Thyroid gland (tissue), 4 donors: ENCODE measurements around the gene SRF. TPM values are rescaled to one million over a fixed set of nuclear protein-coding genes. Genes with fewer than 3 reads are reported as not detected.
A peak's percentile ranks its signal among the peaks of the same experiment; 100 is the strongest.

ENCODE experiments used
- DNase-seq, 2 donors: peaks; one replicate each; pipeline ENCODE4 v3.0.0-alpha.2; 2019
- H3K27ac ChIP-seq, 3 donors: fragments of 200-600 bp; sonication (generic); 1 replicate in 2 of 3; 2 replicates in 1 of 3; pipeline ENCODE4 v1.5.1; 2016 to 2019; ENCODE audit warnings: mild to moderate bottlenecking in 1 of 3, moderate library complexity in 1 of 3
- H3K27me3 ChIP-seq: fragments of 200-600 bp; sonication (generic); one replicate; pipeline ENCODE4 v1.5.1; 2019
- H3K36me3 ChIP-seq, 2 donors: fragments of 200-600 bp; sonication (generic); one replicate each; pipeline ENCODE4 v1.5.1; 2016 to 2019
- H3K4me1 ChIP-seq, 2 donors: fragments of 200-600 bp; sonication (generic); one replicate each; pipeline ENCODE4 v1.5.1; 2017 to 2019
- H3K4me3 ChIP-seq, 3 donors: fragments of 200-600 bp; sonication (generic); replicated peaks in 1 of 3; 1 replicate in 2 of 3; 2 replicates in 1 of 3; pipeline ENCODE4 v1.5.1; 2016; ENCODE audit warnings: mild to moderate bottlenecking in 1 of 3
- H3K9me3 ChIP-seq: fragments of 200-600 bp; sonication (generic); one replicate; pipeline ENCODE4 v1.5.1; 2017
- POLR2A ChIP-seq, 2 donors: fragments of 450-650 bp; IDR thresholded peaks; one replicate each; pipeline ENCODE4 v1.6.1; 2017; ENCODE audit warnings: antibody characterized with exemption in 2 of 2, mild to moderate bottlenecking in 2 of 2, moderate library complexity in 1 of 2
- WGBS, 2 donors: methylation state at CpG; one replicate each; pipeline ENCODE4 v1.1.5; 2017; 5-methylcytosine and 5-hydroxymethylcytosine counted together
- intact Hi-C: fragments of 100-400 bp; cut with DNase I; formaldehyde crosslinking; loops from one replicate; pipeline ENCODE4 v1.15.1; 2023
- total RNA-seq, 4 donors: library from RNA; depleted of rRNA; stranded (reverse); fragments of >200 nt; gene quantifications; one replicate each; pipeline ENCODE4 v1.2.3, GENCODE V29; 2016
- TF ChIP-seq, protein P1 (sequence below), 6 experiments: fragments of 200-600 bp in 3 of 6; fragments of 450-650 bp in 3 of 6; sonication (generic) in 3 of 6; IDR thresholded peaks; one replicate each; pipeline ENCODE4 v1.5.1; 2016 to 2019; ENCODE audit warnings: antibody characterized with exemption in 6 of 6, mild to moderate bottlenecking in 2 of 6, inconsistent platforms in 1 of 6, moderate library complexity in 1 of 6

The SRF gene
- total RNA-seq, 4 donors from 2014 or later: 21.5 to 34.1 (median 22.6) TPM

DNA sequence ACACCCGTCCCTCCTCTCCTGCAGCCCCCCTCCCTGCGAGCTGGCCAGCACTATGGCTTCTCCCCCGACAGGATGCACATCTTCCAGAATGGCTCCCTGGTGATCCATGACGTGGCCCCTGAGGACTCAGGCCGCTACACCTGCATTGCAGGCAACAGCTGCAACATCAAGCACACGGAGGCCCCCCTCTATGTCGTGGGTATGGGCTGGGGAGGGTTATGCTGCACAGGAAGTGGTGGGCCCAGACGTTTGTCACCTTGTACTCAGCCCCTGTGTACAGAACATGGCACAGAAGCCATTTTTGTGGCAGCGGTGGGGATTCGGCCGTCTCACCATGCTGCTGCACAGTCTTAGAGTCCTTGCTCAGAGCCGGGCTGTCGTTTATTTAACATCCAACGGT is 29.0 kb upstream of the SRF start:
- Histone ChIP-seq H3K27me3 (no peaks in the 10 kb centered on the region), H3K36me3 (no peaks in the 10 kb centered on the region), H3K4me3 (no peak overlapping the region), H3K27ac (no peak overlapping the region), H3K9me3 (no peaks in the 10 kb centered on the region), H3K4me1 (peaks cover 3 to 7% of the 10 kb centered on the region in 2 donors)
- DNase-seq: no peak
- TF ChIP-seq, protein P1, sequence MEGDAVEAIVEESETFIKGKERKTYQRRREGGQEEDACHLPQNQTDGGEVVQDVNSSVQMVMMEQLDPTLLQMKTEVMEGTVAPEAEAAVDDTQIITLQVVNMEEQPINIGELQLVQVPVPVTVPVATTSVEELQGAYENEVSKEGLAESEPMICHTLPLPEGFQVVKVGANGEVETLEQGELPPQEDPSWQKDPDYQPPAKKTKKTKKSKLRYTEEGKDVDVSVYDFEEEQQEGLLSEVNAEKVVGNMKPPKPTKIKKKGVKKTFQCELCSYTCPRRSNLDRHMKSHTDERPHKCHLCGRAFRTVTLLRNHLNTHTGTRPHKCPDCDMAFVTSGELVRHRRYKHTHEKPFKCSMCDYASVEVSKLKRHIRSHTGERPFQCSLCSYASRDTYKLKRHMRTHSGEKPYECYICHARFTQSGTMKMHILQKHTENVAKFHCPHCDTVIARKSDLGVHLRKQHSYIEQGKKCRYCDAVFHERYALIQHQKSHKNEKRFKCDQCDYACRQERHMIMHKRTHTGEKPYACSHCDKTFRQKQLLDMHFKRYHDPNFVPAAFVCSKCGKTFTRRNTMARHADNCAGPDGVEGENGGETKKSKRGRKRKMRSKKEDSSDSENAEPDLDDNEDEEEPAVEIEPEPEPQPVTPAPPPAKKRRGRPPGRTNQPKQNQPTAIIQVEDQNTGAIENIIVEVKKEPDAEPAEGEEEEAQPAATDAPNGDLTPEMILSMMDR (IDR thresholded peaks at IDR 0.05): no peak
- TF ChIP-seq POLR2A (IDR thresholded peaks at IDR 0.05): no peak
- intact Hi-C loops: loop anchor here (5.0 kb wide), 2 partner anchors 70 to 240 kb away; no protein-coding TSS in a partner anchor
- WGBS, 2 donors: 79 to 86% methylated on average over 11 to 14 of the region's 14 CpGs

DNA sequence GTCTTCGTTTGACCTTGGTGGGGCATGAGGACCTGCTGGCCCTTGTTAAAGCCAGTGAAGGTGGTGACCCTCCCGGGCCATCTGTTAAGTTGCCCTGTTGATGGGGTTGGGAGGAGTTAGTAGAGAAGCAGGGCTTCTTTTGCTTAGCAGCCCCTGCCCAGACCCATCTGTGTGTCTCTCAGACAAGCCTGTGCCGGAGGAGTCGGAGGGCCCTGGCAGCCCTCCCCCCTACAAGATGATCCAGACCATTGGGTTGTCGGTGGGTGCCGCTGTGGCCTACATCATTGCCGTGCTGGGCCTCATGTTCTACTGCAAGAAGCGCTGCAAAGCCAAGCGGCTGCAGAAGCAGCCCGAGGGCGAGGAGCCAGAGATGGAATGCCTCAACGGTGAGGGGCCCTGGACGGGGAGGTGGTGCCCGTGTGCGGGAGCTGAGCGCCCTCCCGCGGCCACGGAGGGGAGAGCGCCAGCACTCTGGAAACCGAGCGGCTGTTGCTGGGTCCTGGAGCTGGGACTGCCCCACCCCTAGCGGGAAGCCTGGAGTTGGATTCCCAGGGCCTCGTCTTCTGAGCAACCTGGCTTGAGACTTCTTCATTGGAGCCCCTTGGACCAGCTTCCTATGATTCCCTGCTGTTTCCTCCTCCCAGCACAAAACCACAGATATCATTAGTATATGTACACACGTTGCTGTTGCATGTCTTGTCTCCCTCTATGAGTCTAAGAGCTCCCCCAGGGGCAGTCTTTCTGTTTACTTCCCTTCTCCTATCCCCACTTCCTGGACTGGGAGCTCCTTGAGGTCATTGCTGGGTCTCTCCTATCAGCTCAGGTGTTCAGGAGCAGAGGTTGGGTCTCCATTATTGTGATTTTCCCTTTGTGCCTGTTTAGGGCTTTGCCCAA is 27.6 kb upstream of the SRF start:
- Histone ChIP-seq H3K27me3 (no peaks in the 10 kb centered on the region), H3K9me3 (no peaks in the 10 kb centered on the region), H3K36me3 (no peaks in the 10 kb centered on the region), H3K27ac (no peak overlapping the region), H3K4me3 (no peak overlapping the region), H3K4me1 (peaks cover 3 to 7% of the 10 kb centered on the region in 2 donors)
- TF ChIP-seq POLR2A (IDR thresholded peaks at IDR 0.05): no peak
- TF ChIP-seq, protein P1 (IDR thresholded peaks at IDR 0.05): peak; percentile 84 to 99 (median 94)
- WGBS, 2 donors: 35 to 50% methylated on average over 3 to 9 of the region's 25 CpGs
- peak; percentile 92 to 94 for DNase-seq
- intact Hi-C loops: loop anchor here (5.0 kb wide), 2 partner anchors 71 to 241 kb away; no protein-coding TSS in a partner anchor

DNA sequence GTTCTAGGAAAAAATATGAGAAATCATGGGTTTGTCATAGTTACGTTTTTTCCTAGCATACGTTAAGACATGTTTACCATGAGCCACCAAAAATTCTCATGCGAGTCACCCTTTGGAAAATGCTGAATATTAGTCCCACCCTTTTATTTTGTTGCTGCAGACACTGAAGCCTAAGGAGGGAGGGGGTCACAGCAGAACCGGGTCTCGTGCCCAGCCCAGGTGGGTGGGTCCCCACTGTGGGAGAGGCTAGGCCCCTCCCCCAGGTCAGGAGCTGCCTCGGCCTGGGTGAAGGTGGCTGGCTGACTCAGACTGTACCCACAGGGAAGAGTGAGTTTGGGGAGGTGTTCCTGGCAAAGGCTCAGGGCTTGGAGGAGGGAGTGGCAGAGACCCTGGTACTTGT is 26.2 kb upstream of the SRF start:
- intact Hi-C loops: loop anchor here (5.0 kb wide), 3 partner anchors 73 to 243 kb away; no protein-coding TSS in a partner anchor
- DNase-seq: no peak
- Histone ChIP-seq H3K9me3 (no peaks in the 10 kb centered on the region), H3K36me3 (no peaks in the 10 kb centered on the region), H3K4me1 (peaks cover 3 to 8% of the 10 kb centered on the region in 2 donors), H3K27ac (no peak overlapping the region), H3K4me3 (no peak overlapping the region), H3K27me3 (no peaks in the 10 kb centered on the region)
- TF ChIP-seq POLR2A (IDR thresholded peaks at IDR 0.05): no peak
- TF ChIP-seq, protein P1 (IDR thresholded peaks at IDR 0.05): no peak
- 82 to 96% methylated on average over 5 to 6 of the region's 6 CpGs for WGBS, 2 donors

DNA sequence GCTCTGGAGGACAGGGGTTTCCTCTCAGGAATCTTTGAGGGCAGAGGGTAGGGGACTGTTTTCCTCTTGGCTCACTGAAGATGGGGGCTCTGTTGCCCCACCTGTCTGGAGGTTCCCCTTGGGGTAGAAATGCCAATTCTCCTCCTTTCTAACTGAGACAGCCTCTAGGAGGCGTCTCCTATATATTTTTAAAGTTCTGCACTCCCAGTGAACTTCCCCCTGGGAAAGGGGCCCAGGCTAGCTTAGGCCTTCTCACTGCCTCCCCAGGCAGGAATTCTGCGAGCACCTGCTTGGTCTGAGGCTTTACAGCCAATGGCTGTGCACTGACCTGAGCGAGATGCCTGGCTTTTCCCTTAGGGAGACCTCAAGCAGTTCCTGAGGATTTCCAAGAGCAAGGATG is 24.8 kb upstream of the SRF start:
- no peaks in the 10 kb centered on the region for H3K27me3 ChIP-seq
- H3K4me1 ChIP-seq: peaks cover 3 to 16% of the 10 kb centered on the region in 2 donors
- intact Hi-C loops: loop anchor here (5.0 kb wide), 1 partner anchor 84 kb away; no protein-coding TSS in a partner anchor
- 91% methylated on average over 3 of the region's 3 CpGs for WGBS, 2 donors
- no peaks in the 10 kb centered on the region for H3K36me3 ChIP-seq
- TF ChIP-seq, protein P1 (IDR thresholded peaks at IDR 0.05): no peak
- TF ChIP-seq POLR2A (IDR thresholded peaks at IDR 0.05): no peak
- no peaks in the 10 kb centered on the region for H3K9me3 ChIP-seq
- no peak overlapping the region for H3K27ac ChIP-seq
- no peak for DNase-seq
- H3K4me3 ChIP-seq: no peak overlapping the region
